GM12874 (cell line): ENCODE measurements around the gene STK24.

Experiments
- CTCF ChIP-seq: IDR thresholded peaks from 2 replicates; pipeline ENCODE4 v1.5.1; 2011; ENCODE audit warnings: low read depth, mild to moderate bottlenecking, control low read depth, low read length, moderate library complexity; ENCODE audit not compliant: insufficient read depth

The STK24 gene

GRCh38 chr13:98474292-98474691 lies 102.6 kb downstream of the STK24 start:
- TF ChIP-seq CTCF: no peak

DNA sequence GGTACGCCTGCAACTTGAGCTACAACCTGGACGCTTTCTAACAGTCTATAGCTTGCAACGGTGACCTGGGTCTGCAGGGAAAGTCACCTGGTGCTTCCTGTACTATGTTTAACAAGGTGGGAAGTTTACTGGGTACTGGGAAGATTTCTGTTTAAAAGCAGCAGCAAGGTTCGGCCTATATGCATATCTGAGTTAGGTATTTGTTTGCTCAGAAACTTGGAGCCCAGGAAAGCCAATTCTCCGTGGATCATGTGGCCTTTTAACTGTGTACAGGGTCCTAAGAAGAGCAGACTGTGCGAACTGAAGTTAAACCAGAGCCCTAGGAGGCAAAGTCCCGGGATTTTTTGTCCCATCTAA lies 103.1 kb downstream of the STK24 start:
- TF ChIP-seq CTCF: no peak

GRCh38 chr13:98473135-98473787 lies 103.6 kb downstream of the STK24 start:
- TF ChIP-seq CTCF: no peak

DNA sequence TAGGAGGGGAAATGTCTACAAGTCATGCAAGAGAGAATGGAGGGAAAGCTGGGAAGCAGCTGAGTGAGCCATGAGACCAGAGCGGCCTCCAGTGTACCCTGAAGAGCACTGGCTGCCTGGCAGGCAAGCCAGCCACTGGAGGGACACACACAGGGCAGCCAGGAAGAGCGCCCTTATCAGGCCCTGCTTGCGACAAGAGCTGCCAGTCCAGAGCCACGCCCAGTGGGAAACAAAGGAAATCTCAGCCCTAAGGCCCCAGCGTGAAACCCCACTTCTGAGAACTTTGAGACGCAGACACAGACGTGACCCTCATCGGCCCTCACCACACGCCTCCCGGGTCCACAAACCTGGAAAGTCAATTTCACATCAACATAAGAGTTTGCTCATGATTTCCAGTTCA lies 105.0 kb downstream of the STK24 start:
- no peak for TF ChIP-seq CTCF

GRCh38 chr13:98470920-98471319 lies 106.0 kb downstream of the STK24 start:
- no peak for TF ChIP-seq CTCF

- no peak for TF ChIP-seq CTCF
Observed at GRCh38 chr13:98468929-98469328, 108.0 kb downstream of the STK24 start.

GRCh38 chr13:98468361-98468760 lies 108.5 kb downstream of the STK24 start:
- no peak for TF ChIP-seq CTCF
